HuH-7 (cell line): ENCODE measurements around the gene CALCOCO1.
"Not testable (repeated sequence)": the region's sequence is repeated elsewhere in the genome, so short reads cannot be mapped to it uniquely, and the experiment has no call there.

Experiments used
- DNase-seq: peaks from one replicate; pipeline ENCODE4 v3.0.0; 2011; ENCODE audit warnings: low spot score

The CALCOCO1 gene

DNA sequence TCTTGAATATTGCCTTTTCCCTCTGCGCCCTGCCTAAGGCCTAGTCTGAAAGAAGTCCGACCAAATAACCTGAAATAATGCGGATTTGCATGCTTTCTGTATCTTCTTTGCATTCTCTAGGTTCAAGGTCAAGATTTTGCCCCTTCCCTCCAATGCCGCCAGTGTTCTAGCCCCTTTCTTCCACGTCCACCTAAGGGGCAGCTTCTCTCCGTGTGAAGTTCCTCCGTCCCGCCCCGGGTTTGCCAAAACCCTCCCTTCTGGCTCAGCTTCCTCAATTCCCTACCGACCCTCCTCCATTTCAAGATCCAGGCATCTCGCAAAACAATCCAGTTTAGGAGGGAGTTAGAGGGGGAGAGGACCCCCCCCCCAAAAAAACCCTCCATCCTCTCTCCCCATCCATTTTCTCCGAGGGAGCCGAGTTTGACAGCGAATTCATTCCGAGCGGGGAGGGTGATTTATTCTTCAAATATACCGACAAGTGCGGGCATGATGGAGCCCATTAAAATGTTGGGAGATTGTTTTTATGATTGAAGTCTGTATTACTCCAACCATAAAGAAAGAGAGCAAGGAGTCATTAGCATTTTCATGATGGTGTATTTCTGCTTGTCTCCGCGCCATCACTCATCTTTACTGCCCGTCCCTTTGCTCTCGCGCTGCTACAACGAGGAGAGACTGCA is 30.5 kb downstream of the CALCOCO1 start:
- DNase-seq = no peak

DNA sequence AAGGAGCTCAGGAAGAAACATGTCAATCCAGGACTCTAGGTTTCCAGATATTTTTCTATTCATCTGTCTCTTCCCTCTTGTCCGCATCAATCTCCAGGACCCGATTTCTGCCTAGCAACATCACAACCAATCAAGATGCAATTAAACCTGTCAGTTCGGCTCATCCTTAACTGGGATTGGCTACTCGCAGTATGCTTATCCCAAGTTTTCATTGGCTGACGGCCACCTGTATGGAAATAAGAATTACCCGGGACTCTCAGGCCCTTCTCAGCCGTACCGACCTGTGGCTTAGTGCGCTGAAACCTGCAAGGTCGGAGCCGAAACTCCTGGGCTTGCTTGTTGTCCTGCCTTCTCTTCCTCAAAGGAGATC is 31.0 kb downstream of the CALCOCO1 start:
- peak; percentile 99 for DNase-seq

DNA sequence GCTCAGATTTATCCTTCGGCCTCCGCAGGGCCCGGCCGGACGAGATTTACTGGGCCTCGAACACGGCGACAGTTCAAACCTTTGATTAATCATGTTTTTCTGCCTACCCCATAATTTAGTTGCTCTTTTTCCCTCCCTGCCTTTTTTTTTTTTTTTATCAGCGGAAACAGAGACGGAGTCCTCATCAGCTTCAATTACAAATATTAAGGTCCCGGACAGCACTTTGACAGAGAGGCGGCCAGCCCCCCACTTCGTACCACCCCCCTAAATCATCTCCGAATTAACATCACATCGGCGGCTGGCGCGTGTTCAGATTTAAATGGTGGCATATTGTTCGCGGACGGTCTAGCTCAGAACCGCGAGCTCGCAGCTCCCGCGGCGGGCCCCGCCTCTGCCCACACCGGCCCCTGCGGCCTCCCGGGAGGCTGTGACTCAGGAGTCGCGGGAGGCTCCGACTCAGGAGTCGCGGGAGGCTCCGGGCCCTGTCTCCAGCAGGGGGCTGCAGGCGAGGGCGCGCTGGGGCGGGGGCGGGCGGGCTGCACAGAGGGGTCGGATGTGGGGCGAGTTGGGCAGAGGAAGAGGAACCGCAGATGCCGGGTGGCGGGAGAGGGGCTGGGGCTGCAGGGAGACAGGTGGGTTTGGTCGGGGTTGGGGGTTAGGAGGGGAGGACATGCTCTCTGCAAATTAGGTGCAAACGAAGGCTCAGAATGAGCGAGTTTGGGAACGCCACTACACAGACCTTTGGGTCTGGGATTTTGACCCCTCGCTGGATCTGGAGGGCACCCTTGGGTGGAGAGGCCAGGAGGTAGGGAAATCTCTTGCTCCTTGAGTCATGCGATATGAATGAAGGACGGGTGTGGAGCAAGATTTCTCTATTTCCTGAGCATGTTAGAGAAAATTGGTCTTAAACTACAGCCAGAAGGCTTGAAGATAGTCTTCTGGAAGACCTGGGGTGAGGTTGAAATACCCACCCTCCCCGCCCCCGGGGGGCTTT is 31.8 kb downstream of the CALCOCO1 start:
- peak; percentile 59 for DNase-seq

- no peak for DNase-seq
Measured at GRCh38 chr12:53694756-53695151, 32.5 kb downstream of the CALCOCO1 start.

DNA sequence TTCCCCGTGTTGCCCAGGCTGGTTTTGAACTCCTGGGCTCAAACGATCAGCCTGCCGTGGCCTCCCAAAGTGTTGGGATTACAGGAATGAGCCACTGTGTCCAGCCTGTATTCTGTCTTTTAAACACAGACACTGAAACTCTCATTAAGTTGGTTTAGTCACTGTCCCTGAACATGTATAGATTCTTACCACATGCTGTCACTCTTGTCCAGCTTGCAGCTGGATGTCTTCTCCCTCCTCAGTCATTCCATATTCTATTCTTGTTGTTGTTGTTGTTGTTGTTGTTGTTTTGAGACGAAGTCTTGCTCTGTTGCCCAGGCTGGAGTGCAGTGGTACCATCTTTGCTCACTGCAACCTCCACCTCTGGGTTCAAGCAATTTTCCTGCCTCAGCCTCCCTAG is 39.1 kb downstream of the CALCOCO1 start:
- no peak for DNase-seq

DNA sequence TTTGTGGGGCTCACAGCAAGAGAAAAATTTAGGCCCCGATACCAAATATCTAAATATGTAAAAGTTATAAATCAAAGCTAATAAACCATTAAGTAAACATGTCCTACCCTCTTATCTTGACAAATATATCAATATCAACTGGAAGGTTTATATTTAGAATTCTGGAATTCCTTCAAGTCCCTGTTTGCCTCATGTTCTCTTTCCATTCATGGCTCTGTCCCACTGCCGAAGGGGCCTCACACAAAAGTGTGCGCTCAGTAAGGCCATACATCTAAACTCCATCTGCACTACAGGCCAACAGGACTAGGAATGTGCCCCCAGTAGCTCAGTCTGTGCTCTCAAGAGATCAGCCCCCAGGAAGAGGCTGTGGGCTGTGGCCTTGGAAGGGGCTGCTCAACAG is 40.8 kb downstream of the CALCOCO1 start:
- DNase-seq = no peak

DNA sequence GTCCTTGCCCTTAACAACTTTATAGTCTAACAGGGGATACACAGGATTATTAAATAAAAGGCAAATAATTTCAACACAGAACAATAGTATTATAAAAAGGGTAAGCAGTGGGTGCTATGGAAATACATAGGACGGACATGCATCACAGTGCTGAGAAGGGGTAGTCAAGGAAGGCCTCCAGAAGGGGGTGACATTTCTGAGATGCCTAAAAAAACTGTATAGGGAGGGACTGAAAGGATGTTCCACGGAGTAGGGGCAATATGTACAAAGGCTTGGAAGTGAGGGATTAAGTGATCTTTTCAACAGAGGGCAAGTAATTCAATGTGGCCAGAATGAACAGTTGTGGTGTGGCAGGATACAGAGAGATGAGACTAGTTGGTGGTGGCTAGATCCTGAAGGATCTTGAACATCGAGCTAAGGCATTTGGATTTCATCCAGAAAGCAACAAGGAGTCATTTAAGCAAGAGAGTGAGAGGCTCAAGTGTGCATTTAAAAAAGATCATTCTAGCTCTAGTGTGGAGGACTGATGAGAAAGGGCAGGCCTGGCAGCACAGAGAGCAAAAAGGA is 42.5 kb downstream of the CALCOCO1 start:
- DNase-seq = no peak

- DNase-seq = no peak
Measured at GRCh38 chr12:53683983-53684382, 43.3 kb downstream of the CALCOCO1 start.

DNA sequence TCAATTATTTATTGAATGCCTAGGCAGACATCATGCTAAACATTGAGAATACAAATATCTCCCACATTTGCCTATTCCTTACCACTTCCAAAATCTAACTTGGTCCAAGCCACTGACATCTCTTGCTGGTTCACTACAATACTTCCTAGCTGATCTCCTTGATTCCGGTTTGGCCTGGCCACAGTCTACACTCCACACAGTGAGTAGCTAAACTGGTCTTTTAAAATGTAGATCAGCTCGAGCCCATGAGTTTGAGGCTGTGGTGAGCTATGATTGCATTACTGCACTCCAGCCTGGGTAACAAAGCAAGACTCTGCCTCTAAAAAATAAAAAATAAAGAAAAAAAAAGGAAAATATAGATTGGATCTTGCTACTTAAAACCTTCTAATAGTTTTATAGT is 43.8 kb downstream of the CALCOCO1 start:
- no peak for DNase-seq

GRCh38 chr12:53680061-53680460 is 47.2 kb downstream of the CALCOCO1 start:
- not testable (repeated sequence) for DNase-seq

DNA sequence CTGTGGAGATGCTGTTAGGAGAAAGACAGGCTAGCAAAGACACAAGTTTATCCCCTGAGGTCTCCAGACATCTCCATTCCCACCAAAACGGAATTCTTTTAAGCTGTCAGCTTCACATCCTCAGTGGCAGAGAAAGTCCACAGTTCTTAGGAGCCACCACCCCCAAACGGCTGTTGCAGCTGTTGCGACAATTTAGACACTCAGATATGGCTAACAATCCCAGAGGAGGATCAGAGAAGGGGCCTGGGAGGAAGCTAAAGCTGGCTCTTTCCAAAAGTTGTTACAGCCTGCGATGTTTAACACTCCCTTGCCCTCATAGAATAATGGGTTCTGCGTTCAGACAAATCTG is 49.5 kb downstream of the CALCOCO1 start:
- no peak for DNase-seq

- DNase-seq = no peak
Measured at GRCh38 chr12:53677016-53677799, 50.0 kb downstream of the CALCOCO1 start.

DNA sequence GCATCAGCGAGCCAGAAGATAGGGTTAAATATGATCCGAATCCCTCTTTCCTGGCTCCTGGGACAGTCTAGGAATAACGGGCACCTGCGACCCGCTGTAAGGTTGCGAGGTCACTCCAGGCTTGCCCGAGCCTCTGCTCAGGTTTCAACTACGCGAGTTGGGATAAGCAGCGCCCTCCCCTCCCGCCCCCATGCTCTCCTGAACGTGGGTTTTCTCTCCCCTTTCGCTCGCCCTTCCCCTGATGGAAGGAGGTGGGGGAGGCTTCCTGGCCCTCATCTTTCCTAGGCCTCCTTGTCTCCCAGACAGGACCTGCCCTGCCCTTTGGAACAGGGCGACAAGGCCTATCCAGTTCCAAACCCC is 50.6 kb downstream of the CALCOCO1 start:
- DNase-seq = peak; percentile 61

- peak; percentile 90 for DNase-seq
Measured at GRCh38 chr12:53675701-53676607, 51.3 kb downstream of the CALCOCO1 start, which contains the start of gene ATP5MC2. Gene ATP5MC2 (minus strand): TSS chr12:53676083. CDS start chr12:53672614, 3,469 bp downstream.

DNA sequence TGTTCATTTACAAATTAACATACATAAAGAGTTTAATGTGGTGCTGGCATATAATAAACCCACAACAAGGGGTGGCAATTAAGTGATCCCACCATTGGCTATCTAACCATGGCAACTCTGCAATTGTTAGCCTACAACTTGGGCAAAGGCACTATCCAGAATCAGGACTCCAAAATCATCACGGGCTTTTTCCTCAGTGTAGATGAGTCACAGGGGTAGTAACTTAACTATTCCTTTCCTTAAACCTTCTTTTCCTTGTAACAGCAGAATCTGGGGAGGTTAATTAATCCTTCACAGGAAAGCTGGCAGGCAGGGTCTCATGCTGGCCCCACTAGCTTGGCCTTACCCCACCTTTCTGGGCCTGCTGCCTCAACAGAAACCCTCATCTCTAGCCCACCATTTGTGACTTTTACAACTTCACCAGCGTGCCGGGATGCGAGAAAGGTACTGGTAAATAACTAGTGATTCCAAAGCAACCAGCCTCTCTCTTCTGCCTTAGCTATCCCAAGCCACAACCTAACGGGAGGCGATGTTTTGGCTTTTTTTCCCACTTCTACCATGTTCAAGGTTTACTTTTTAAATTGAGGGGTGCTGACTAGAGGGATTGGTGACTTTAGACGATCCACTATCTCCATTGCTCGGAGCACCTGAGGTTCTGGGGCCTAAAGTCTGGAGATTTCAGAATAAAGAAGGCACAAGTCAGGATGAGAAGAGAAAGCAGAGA is 52.1 kb downstream of the CALCOCO1 start:
- DNase-seq = no peak

DNA sequence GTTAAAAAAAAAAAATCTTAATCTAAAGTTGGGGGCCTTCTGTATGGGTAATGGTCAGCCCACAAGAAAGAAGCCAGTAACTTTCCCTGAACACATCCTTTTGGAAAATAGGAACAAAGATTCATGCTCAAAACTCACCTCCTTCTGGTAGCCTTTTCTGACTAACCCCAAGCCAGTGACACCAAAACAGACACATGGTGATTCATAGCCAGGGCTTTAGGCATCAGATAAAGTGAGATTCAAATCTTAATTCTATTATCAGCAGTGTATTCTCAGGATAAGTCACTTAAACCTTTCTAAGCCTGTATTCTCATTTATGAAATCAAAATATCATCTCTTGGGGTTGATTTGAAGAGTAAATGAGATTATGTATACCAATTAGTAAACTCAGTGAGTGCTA is 56.3 kb downstream of the CALCOCO1 start:
- DNase-seq = no peak

GRCh38 chr12:53670308-53670707 is 56.9 kb downstream of the CALCOCO1 start:
- no peak for DNase-seq

DNA sequence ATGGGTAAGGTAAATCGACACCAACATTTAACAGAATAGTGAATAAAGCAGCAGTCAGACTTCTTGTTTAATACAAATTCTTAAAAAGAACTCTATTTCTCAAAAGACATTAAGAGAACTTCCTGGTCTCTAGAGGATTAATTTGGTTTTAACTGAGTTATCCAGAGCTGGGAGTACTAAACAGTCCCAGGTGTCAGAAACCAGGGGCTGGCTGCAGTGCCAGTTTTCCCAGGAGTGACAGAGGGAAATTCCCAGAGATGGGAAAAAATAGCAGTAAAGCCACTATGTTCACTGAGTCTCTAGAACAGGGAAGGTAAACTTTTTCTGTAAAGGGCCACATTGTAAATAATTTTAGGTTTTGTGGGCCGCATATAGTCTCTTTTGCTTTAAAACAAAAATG is 60.2 kb downstream of the CALCOCO1 start:
- no peak for DNase-seq

- DNase-seq = no peak
Measured at GRCh38 chr12:53664936-53665335, 62.3 kb downstream of the CALCOCO1 start.

DNA sequence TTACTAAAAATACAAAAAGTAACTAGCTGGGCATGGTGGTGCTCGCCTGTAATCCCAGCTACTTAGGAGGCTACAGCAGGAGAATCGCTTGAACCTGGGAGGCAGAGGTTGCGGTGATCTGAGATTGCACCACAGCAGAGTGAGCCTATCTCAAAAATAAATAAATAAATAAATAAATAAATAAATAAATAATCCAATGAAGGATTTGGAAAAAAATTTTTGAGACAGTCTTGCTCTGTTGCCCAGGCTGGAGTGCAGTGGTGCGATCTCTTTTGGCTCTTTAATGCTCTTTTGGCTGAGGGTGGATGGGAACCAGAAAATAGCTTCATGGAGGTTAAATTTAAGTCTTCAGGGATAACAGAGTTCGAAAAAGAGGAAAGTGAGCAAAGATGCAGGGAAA is 63.1 kb downstream of the CALCOCO1 start:
- no peak for DNase-seq

- DNase-seq = no peak
Measured at GRCh38 chr12:53660041-53660440, 67.2 kb downstream of the CALCOCO1 start.
